ENCODE data around the gene PARP9. TPM values are rescaled to one million over a fixed set of nuclear protein-coding genes. Genes with fewer than 3 reads are reported as not detected.

PARP9 gene
- polyA plus RNA-seq, 5 donors, result 18.1 to 21.6 (median 21.1) TPM

- DNase-seq, result no peak
Measured at GRCh38 chr3:122493296-122493695, 70.8 kb downstream of the PARP9 start.

- no peak for DNase-seq
Measured at GRCh38 chr3:122488262-122488973, 75.7 kb downstream of the PARP9 start.

- DNase-seq, result no peak
Measured at GRCh38 chr3:122484985-122485384, 79.1 kb downstream of the PARP9 start.

- DNase-seq, result no peak
Measured at GRCh38 chr3:122481390-122481789, 82.7 kb downstream of the PARP9 start.

Other genes starting within 250 kb of the PARP9 start
- 1 to 10 TPM in 3 of 5 donors, under 1 TPM in 2; 0.83 to 1.1 (median 1.0) TPM for gene CSTA, start 239.1 kb downstream of the PARP9 start, polyA plus RNA-seq (ENCODE audit: insufficient read depth in 1 of 5, insufficient read length in 5 of 5, low replicate concordance in 1 of 5)
- gene MIX23, start 181.1 kb downstream of the PARP9 start, polyA plus RNA-seq (ENCODE audit: insufficient read depth in 1 of 5, insufficient read length in 5 of 5, low replicate concordance in 1 of 5), result 10 to 100 TPM; 34.6 to 53.7 (median 40.8) TPM
- 10 to 100 TPM; 35.8 to 54.4 (median 42.9) TPM for gene FAM162A, start 180.1 kb downstream of the PARP9 start, polyA plus RNA-seq (ENCODE audit: insufficient read depth in 1 of 5, insufficient read length in 5 of 5, low replicate concordance in 1 of 5)
- gene WDR5B, start 148.2 kb downstream of the PARP9 start, polyA plus RNA-seq (ENCODE audit: insufficient read depth in 1 of 5, insufficient read length in 5 of 5, low replicate concordance in 1 of 5), result 10 to 100 TPM in 2 of 5 donors, 1 to 10 TPM in 3; 6.9 to 12.5 (median 9.2) TPM
- 10 to 100 TPM; 35.4 to 51.1 (median 47.4) TPM for gene KPNA1, start 49.4 kb downstream of the PARP9 start, polyA plus RNA-seq (ENCODE audit: insufficient read depth in 1 of 5, insufficient read length in 5 of 5, low replicate concordance in 1 of 5)
- gene DTX3L, start within 50 bp of the PARP9 start, polyA plus RNA-seq (ENCODE audit: insufficient read depth in 1 of 5, insufficient read length in 5 of 5, low replicate concordance in 1 of 5), result 10 to 100 TPM; 15.9 to 23.4 (median 20.0) TPM
- 1 to 10 TPM in 3 of 5 donors, under 1 TPM in 2; 0.74 to 1.1 (median 1.0) TPM for gene PARP15, start 13.3 kb upstream of the PARP9 start, polyA plus RNA-seq (ENCODE audit: insufficient read depth in 1 of 5, insufficient read length in 5 of 5, low replicate concordance in 1 of 5)
- 10 to 100 TPM; 21.3 to 48.6 (median 41.7) TPM for gene PARP14, start 116.5 kb upstream of the PARP9 start, polyA plus RNA-seq (ENCODE audit: insufficient read depth in 1 of 5, insufficient read length in 5 of 5, low replicate concordance in 1 of 5)
- 10 to 100 TPM; 12.9 to 16.6 (median 13.6) TPM for gene HSPBAP1, start 229.5 kb upstream of the PARP9 start, polyA plus RNA-seq (ENCODE audit: insufficient read depth in 1 of 5, insufficient read length in 5 of 5, low replicate concordance in 1 of 5)
- gene SLC49A4, start 230.8 kb upstream of the PARP9 start, polyA plus RNA-seq (ENCODE audit: insufficient read depth in 1 of 5, insufficient read length in 5 of 5, low replicate concordance in 1 of 5), result 10 to 100 TPM in 3 of 5 donors, 1 to 10 TPM in 2; 8.6 to 11.9 (median 10.4) TPM

All from right lung (tissue), 5 donors.